ENCODE data around the gene COL23A1. TPM values are rescaled to one million over a fixed set of nuclear protein-coding genes. Genes with fewer than 3 reads are reported as not detected.

Gene COL23A1
- total RNA-seq, 2 experiments from 2014 or later: 0.21 to 0.22 TPM

DNA sequence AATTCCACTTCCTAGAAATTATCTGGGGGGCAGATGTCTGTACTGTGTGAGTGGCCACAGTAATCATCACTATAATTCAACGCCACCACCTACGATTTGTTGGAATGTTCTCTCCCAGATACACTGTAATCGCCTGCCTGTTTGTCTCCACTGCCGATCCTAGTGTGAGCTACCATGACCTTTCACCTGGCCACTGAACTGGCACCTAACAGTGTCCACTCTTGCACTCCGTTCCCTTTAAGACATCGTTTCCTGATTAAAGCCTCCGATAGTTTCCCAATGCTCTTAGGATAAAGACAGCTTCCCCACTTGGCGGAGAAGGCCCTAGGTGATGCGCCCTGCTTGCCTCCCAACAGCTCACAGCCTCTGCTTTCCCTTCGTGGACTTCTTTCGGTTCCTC lies 361.6 kb downstream of the COL23A1 start:
- no peak for DNase-seq
- Mint-ChIP-seq H3K27ac (no peak overlapping the region), H3K4me1 (peaks cover 30% of the 10 kb centered on the region), H3K9me3 (no peaks in the 10 kb centered on the region), H3K27me3 (no peaks in the 10 kb centered on the region), H3K36me3 (peaks cover 54% of the 10 kb centered on the region), H3K4me3 (no peak overlapping the region)

DNA sequence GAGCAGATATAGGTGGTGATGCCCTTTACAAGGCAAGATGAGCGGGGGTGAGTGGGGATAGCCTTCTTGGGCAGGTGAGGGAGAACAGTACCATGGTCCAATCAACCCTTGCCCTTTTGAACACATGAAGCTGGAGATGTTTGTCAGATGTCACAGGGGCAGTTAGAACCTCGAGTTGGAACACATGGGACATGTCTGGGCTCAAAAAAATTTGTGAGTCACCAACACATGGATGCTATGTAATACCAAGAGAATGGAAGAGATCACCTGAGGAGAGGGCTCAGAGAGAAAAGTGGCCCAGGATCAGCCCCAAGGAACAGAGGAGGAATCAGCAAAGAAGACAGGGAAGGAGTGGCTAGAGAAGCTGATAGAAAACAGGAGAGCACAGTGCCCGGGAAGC lies 362.3 kb downstream of the COL23A1 start:
- Mint-ChIP-seq H3K27me3 (no peaks in the 10 kb centered on the region), H3K9me3 (no peaks in the 10 kb centered on the region), H3K36me3 (peaks cover 59% of the 10 kb centered on the region), H3K27ac (no peak overlapping the region), H3K4me1 (peaks cover 30% of the 10 kb centered on the region), H3K4me3 (peak overlapping the region; percentile 2)
- DNase-seq: no peak

DNA sequence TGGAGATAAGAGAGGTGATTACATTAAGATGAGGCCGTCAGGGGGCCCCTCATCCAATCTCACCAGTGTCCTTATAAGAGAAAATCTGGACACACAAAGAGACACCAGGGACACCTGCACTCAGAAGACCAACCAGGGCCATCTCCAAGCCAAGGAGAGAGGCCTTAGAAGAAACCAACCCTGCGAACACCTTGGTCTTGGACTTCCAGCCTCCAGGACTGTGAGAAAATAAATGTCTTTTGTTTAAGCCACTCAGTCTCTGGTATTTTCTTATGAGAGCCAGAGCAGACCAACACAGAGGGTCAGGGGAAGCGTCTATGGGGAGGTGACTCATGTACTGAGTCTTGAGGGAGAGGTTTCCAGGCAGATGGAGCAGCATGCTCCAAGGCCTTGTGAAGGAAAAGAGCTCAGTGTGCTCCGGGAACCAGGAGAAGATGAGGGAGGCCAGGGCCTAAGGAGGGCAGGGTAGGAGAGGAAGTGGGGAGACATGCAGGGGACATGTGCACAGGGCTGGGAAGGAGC lies 363.0 kb downstream of the COL23A1 start:
- H3K9me3 Mint-ChIP-seq: no peaks in the 10 kb centered on the region
- peak overlapping the region; percentile 54 for H3K27ac Mint-ChIP-seq
- no peak overlapping the region for H3K4me3 Mint-ChIP-seq
- H3K27me3 Mint-ChIP-seq: no peaks in the 10 kb centered on the region
- peaks cover 30% of the 10 kb centered on the region for H3K4me1 Mint-ChIP-seq
- H3K36me3 Mint-ChIP-seq: peaks cover 60% of the 10 kb centered on the region
- no peak for DNase-seq

DNA sequence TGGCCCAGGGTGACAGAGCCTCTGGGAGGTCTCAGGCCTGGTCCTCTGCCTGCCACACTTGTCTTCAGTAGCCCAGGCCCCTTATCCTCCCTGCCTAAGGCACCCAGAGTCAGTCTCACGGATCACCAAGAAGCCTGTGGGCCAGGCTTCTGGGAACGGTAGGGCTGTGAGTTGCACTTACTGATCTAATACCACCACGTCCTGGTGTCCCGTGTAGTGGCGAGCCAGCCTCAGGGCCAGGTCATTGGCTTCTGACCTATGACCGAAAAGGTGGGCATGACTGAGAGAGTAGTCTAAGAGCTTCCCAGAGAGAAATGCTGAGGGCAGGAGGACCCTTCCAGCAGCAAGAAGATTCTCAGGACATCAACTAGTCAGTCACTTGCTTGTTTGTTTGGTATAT lies 365.0 kb downstream of the COL23A1 start:
- Mint-ChIP-seq H3K36me3 (peaks cover 50% of the 10 kb centered on the region), H3K27me3 (no peaks in the 10 kb centered on the region), H3K27ac (no peak overlapping the region), H3K4me3 (no peak overlapping the region), H3K9me3 (no peaks in the 10 kb centered on the region), H3K4me1 (peaks cover 30% of the 10 kb centered on the region)
- no peak for DNase-seq

DNA sequence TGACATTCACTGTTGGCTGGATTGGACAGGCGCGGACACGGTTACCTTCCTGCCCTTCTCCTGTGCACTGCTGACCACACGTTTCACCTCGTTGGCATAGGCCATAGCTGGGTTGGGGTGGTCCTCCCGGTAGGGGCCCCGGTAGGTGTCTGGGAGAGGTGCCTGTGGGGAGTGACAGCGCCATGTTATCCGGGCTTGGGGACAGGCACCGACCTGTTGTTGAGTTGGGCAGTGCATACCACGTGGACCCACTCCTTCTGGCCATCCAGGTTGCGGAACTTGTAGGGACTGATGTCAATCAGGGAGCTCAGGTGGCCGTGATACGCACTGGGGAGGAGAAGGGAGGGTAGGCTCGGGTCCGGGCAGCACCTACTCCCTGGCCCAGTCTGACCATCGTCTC lies 365.8 kb downstream of the COL23A1 start:
- Mint-ChIP-seq H3K4me3 (no peak overlapping the region), H3K4me1 (peaks cover 25% of the 10 kb centered on the region), H3K27me3 (no peaks in the 10 kb centered on the region), H3K36me3 (peaks cover 44% of the 10 kb centered on the region), H3K27ac (peak overlapping the region; percentile 18), H3K9me3 (no peaks in the 10 kb centered on the region)
- DNase-seq: no peak

DNA sequence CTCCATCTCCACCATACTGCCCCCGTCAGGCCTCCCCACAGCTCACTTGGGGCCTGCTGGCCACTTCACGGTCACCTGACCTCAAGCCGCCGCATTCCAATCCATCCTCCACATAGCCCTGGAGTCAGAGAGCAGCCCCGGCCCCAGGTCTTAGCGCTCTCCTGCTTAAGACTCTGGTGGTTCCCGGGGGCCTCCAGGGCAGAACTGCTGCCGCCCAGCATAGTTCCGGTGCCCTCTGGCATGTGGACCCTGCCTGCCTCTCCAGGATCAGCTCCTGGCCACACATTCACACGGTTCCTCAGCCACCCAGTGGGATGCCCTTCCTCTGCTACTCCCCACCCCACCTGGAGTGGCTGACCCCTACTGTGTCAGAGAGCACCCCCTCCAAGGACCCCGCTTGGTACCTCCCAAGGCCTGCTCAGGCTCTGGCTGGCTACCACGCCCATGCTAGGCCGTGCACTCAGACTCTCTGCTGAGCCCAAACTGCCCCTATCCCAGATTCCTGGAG lies 366.3 kb downstream of the COL23A1 start:
- Mint-ChIP-seq H3K27ac (peak overlapping the region; percentile 18), H3K27me3 (no peaks in the 10 kb centered on the region), H3K9me3 (no peaks in the 10 kb centered on the region), H3K4me1 (peaks cover 23% of the 10 kb centered on the region), H3K4me3 (no peak overlapping the region), H3K36me3 (peaks cover 41% of the 10 kb centered on the region)
- DNase-seq: no peak

DNA sequence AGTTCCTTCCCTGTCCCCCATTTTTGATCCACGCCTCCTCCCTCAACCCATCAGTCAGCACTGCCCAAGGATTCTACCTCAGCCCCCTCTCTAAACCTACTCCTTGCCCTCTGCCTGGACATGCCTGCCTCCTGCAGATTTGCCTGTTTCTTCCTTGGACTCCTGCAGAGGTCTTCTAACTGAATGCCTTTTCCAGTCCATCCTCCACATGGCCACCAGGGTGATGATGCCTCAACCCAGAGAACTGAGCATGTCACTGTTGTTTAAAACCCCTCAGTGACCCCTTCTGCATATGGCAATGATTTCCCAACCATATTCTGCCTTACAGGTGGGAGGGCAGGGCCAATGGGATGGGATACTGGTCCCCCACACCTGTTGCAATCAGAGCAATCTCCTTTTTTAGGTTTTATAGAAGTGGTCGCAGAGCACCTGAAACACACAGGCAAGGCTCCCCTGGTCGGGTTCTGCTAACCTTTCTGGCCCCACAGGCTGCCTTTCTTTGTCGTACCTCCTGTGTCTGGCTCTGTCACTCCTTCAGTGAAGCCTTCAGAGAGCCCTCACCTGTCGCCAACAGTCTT lies 366.9 kb downstream of the COL23A1 start:
- Mint-ChIP-seq H3K27me3 (no peaks in the 10 kb centered on the region), H3K27ac (peak overlapping the region; percentile 27), H3K4me3 (no peak overlapping the region), H3K9me3 (no peaks in the 10 kb centered on the region), H3K36me3 (peaks cover 42% of the 10 kb centered on the region), H3K4me1 (peaks cover 20% of the 10 kb centered on the region)
- DNase-seq: no peak

DNA sequence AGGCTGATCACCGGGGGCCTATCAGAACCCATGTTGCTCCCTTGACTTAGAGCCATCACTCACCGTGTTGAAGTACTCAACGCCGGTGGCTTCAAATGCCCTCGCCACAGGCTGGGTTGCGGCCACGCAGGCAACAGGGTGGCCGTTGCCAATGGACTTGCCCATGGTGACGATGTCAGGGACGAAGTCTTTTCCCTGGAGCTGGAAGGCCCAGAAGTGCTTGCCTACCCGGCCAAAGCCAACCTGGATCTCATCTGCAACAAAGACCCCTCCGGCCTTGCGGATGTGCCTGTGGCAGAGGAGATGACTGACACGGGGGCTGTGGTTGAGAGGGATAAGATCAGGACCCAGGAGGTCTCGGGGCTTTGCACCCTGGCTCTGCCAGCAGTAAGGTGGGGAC lies 367.9 kb downstream of the COL23A1 start:
- H3K9me3 Mint-ChIP-seq: no peaks in the 10 kb centered on the region

DNA sequence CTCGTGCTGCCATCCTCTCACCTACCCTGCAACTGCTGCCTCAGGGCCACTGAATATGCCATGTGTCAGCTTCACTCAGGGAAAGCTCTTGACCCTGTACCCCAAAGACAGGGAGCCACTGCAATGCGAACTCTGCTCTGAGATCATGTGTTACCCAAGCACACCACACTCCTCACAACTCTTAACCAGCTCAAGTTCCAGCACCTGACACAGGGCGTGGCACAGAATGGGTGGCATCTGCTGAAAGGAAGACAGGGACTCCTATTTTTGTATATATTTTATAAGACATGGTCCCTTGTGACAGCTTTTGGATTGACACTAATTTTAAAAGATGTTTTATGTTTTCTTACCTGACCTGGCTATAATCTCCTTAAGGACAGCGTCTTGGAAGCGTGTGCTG lies 368.3 kb downstream of the COL23A1 start:
- no peak for DNase-seq
- peak overlapping the region; percentile 32 for H3K27ac Mint-ChIP-seq
- peaks cover 13% of the 10 kb centered on the region for H3K4me1 Mint-ChIP-seq
- no peaks in the 10 kb centered on the region for H3K9me3 Mint-ChIP-seq
- no peak overlapping the region for H3K4me3 Mint-ChIP-seq
- no peaks in the 10 kb centered on the region for H3K27me3 Mint-ChIP-seq
- peaks cover 31% of the 10 kb centered on the region for H3K36me3 Mint-ChIP-seq

More for the DNA sequence above, 367.9 kb downstream of the COL23A1 start:
- peaks cover 13% of the 10 kb centered on the region for H3K4me1 Mint-ChIP-seq
- no peak for DNase-seq
- peaks cover 36% of the 10 kb centered on the region for H3K36me3 Mint-ChIP-seq
- no peak overlapping the region for H3K27ac Mint-ChIP-seq
- H3K4me3 Mint-ChIP-seq: no peak overlapping the region
- H3K27me3 Mint-ChIP-seq: no peaks in the 10 kb centered on the region

DNA sequence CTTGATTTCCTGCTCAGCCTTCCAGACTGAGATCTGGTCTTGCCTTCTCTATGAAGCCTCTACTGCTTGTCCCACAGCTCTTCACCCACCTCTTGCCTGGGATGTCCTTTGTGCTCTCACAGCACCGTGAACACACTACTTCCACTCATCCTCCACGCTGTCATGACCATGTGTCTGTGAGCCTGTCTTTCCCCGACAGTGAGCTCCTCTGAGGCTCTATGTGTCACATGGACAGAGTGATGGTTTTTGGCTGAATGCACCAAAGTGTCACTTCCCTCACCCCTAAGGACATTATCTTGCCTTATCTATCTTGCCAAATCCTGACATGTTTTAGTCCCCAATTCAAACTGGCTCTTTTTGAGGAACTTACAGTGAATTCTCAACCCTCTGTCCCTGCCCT lies 368.9 kb downstream of the COL23A1 start:
- H3K27me3 Mint-ChIP-seq: no peaks in the 10 kb centered on the region
- H3K4me3 Mint-ChIP-seq: no peak overlapping the region
- peaks cover 29% of the 10 kb centered on the region for H3K36me3 Mint-ChIP-seq
- no peak for DNase-seq
- peaks cover 13% of the 10 kb centered on the region for H3K4me1 Mint-ChIP-seq
- peak overlapping the region; percentile 32 for H3K27ac Mint-ChIP-seq
- no peaks in the 10 kb centered on the region for H3K9me3 Mint-ChIP-seq

DNA sequence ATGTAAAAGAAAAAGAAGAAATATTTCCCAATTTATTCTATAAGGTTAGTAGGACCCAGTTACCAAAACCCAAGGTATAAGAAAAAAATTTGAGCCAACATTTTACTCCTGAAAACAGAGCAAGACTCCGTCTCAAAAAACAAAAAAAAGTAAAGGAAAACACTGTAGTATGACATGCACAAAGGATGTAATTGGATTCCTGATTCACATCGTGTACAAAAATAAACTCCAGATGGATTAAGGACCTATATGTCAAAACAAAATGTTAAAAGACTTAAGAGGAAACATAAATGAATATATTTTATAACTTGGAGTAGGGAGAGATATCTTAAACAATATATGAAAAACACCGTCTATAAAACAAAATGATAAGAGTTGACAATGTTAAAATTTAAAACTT lies 371.4 kb downstream of the COL23A1 start:
- DNase-seq: no peak
- Mint-ChIP-seq H3K9me3 (no peaks in the 10 kb centered on the region), H3K4me3 (no peak overlapping the region), H3K27ac (no peak overlapping the region), H3K4me1 (peaks cover 18% of the 10 kb centered on the region), H3K27me3 (peaks cover 8% of the 10 kb centered on the region), H3K36me3 (peaks cover 33% of the 10 kb centered on the region)

DNA sequence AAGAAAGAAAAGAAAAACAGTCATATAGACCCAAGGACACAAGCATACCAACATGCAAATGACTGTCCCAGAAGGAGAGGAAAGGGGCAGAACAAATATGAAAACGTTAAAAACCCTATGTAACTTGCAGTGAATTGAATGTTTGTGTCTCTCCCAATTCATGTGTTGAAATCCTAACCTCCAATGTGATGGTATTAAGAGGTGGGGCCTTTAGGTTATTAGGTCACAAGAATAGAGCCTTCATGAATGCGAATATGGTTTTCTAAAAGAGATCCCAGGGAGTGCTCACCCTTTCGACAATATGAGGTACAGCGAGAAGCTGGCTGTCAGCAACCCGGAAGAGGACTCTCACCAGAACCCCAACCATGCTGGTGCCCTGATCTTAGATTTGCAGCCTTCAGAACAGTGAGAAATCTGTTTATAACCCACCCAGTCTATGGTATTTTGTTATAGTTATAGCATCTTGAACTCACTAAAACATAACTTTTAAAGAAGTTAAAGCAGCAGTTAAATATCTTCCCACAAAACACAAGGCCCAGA lies 371.9 kb downstream of the COL23A1 start:
- Mint-ChIP-seq H3K4me1 (peaks cover 23% of the 10 kb centered on the region), H3K27ac (no peak overlapping the region), H3K36me3 (peaks cover 35% of the 10 kb centered on the region), H3K27me3 (peaks cover 9% of the 10 kb centered on the region), H3K4me3 (no peak overlapping the region), H3K9me3 (no peaks in the 10 kb centered on the region)
- no peak for DNase-seq

DNA sequence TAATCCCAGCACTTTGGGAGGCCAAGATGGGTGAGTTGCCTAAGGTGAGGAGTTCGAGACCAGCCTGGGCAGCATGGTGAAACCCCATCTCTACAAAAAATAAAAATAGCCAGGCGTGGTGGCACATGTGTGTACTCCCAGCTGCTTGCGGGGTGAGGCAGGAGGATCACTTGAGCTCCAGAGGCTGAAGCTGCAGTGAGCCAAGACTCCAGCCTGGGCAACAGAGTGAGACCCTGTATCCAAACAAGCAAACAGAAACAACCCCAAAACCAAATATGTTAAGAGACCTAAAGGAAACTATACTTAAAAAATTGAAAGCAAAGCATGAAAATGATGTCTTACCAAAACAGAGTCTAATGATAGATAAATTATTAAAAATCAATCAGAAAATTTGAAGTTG lies 373.4 kb downstream of the COL23A1 start:
- Mint-ChIP-seq H3K27me3 (peaks cover 9% of the 10 kb centered on the region), H3K9me3 (no peaks in the 10 kb centered on the region), H3K27ac (no peak overlapping the region), H3K36me3 (peaks cover 32% of the 10 kb centered on the region), H3K4me1 (peaks cover 23% of the 10 kb centered on the region), H3K4me3 (no peak overlapping the region)
- DNase-seq: no peak

DNA sequence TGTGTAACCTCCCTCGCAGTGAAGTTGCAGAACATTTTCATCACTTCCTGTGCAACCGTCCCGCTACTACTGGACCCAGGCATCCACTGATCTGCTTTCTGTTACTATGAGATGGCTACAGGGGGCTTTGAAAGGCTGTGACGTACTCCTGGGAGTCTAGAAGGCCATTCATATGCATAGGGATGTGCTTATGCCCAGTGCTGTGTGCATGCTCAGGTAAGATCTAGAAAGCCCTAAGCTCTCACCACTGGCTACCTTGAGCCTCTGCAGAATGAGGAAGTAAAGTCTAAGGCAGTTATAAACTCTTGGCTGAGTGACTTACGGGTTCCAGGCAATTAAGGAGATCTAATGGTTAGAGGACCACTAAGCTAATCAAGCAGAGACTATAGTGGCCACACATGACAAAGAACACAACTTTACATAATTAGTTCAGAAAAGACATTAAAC lies 374.1 kb downstream of the COL23A1 start:
- peaks cover 23% of the 10 kb centered on the region for H3K4me1 Mint-ChIP-seq
- H3K27ac Mint-ChIP-seq: peak overlapping the region; percentile 19
- H3K9me3 Mint-ChIP-seq: no peaks in the 10 kb centered on the region
- H3K4me3 Mint-ChIP-seq: no peak overlapping the region
- peaks cover 32% of the 10 kb centered on the region for H3K36me3 Mint-ChIP-seq
- peaks cover 9% of the 10 kb centered on the region for H3K27me3 Mint-ChIP-seq
- DNase-seq: no peak

DNA sequence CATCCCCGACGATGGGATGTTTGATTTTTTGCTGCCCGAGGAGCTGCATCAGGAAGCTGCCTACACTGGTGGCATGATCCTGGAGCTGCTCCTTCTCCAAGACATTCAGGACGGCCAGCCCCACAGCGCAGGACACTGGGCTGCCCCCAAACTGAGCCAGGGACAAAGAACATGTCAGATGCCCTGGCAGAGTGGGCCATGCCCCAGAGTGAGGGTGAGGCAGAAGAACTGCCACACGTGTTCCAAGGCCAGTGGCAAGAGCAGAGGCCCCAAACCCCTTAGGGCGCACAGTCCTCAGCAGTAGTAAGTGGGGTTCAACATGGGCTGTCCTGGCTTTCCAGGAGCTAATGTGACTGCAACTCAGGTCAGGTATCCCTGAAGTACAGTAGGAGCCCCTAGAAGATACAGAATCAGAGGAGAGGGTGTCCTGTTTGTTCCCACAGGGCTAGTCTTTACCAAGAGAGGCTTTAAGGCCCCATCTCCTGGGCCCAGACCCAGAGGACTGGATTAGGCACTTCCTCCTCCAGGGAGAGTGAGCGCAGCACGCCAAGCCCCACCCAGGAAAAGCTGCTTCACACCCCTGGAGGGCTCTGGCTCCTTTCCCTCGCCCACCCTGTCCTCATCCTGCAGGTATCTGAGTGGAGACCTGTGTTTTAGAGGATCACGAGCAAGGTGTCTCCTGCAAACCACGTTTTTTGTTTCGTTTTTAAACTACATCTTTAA lies 374.8 kb downstream of the COL23A1 start:
- Mint-ChIP-seq H3K9me3 (no peaks in the 10 kb centered on the region), H3K36me3 (peaks cover 34% of the 10 kb centered on the region), H3K4me1 (peaks cover 21% of the 10 kb centered on the region), H3K27me3 (peaks cover 9% of the 10 kb centered on the region), H3K27ac (peak overlapping the region; percentile 48), H3K4me3 (no peak overlapping the region)
- no peak for DNase-seq

Measured in activated naive CD8-positive, alpha-beta T cell treated with anti-CD3 and anti-CD28 coated beads for 36 hours (primary cell).